Large intestine (tissue), 3 donors: ENCODE measurements around the gene CDH7. TPM values are rescaled to one million over a fixed set of nuclear protein-coding genes. Genes with fewer than 3 reads are reported as not detected.
A peak's percentile ranks its signal among the peaks of the same experiment; 100 is the strongest.

Experiments
- DNase-seq, 2 donors: peaks; one replicate each; pipeline versions ENCODE4 v3.0.0 to v3.0.0-alpha.2; 2013
- H3K27ac ChIP-seq: one replicate; pipeline ENCODE4 v1.5.1; 2013; ENCODE audit warnings: low read length
- H3K27me3 ChIP-seq: 2 replicates; pipeline ENCODE4 v1.6.1; 2013; ENCODE audit warnings: low read length; ENCODE audit not compliant: control insufficient read depth, insufficient read depth
- H3K36me3 ChIP-seq: 2 replicates; pipeline ENCODE4 v1.6.1; 2013; ENCODE audit warnings: low read length; ENCODE audit not compliant: control insufficient read depth, insufficient read depth
- H3K4me1 ChIP-seq: one replicate; pipeline ENCODE4 v1.6.1; 2013; ENCODE audit warnings: low read length; ENCODE audit not compliant: control insufficient read depth, insufficient read depth
- H3K4me3 ChIP-seq: one replicate; pipeline ENCODE4 v1.5.1; 2013; ENCODE audit warnings: low read length
- H3K9me3 ChIP-seq: one replicate; pipeline ENCODE4 v1.6.1; 2013; ENCODE audit warnings: mild to moderate bottlenecking, low read depth, low read length, moderate library complexity; ENCODE audit not compliant: control insufficient read depth
- WGBS: methylation state at CpG from one replicate; pipeline ENCODE4 v1.1.5; 2013; ENCODE audit warnings: low lambda C conversion rate; ENCODE audit not compliant: insufficient coverage; 5-methylcytosine and 5-hydroxymethylcytosine counted together
- polyA plus RNA-seq: library from polyadenylated mRNA; unstranded; fragments of 120-200 nt; gene quantifications from one replicate; pipeline ENCODE4 v1.2.1, GENCODE V29; 2013

Gene CDH7
- polyA plus RNA-seq, 1 donor: 0.22 TPM

DNA sequence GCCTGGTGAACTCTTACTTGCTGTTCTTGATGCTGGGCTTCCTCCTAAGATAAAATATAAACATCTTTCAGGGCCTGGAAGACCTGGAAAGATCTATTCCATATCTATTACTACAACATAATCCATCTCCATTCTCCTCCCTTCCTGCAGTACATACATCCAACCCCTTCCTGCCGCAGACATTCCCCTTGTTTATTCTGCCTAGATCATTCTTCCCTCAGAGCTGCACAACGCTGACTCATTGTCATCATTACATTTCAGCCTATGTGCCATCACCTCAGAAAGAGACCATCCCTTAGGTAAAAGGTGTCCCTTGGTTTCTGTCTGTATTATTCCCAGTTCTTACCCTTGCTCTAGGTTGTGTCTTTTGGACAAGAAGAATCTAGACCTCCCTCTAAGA, 2.5 kb upstream of the CDH7 start:
- WGBS: 100% methylated on average over 1 of the region's 2 CpGs
- no peaks in the 10 kb centered on the region for H3K36me3 ChIP-seq
- H3K4me3 ChIP-seq: no peak overlapping the region
- no peak overlapping the region for H3K27ac ChIP-seq
- peaks cover 4% of the 10 kb centered on the region for H3K9me3 ChIP-seq
- H3K4me1 ChIP-seq: no peaks in the 10 kb centered on the region
- DNase-seq: no peak
- H3K27me3 ChIP-seq: peaks cover 29% of the 10 kb centered on the region

DNA sequence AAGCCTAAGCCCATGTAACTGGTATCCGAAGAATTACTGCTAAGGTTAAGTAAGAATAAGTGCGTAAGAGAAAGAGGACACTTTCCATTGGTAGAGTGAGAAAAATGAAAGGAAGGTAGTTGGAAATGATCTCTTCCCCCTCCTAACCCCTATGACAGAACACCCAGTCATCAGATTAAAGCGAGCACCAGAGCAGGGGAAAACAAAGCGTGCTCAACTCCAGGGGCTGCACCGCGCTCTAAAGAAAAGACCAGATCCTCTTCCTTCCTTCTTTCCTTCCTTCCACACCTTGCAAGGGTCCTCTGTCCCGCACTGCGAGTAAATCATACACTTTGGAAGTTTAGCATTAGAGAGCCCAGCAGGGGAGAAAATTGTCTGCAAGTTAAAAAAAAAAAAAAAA, 971 bp upstream of the CDH7 start:
- Histone ChIP-seq H3K9me3 (peaks cover 4% of the 10 kb centered on the region), H3K4me3 (peak overlapping the region; percentile 44)
- 20% methylated on average over 2 of the region's 8 CpGs for WGBS

DNA sequence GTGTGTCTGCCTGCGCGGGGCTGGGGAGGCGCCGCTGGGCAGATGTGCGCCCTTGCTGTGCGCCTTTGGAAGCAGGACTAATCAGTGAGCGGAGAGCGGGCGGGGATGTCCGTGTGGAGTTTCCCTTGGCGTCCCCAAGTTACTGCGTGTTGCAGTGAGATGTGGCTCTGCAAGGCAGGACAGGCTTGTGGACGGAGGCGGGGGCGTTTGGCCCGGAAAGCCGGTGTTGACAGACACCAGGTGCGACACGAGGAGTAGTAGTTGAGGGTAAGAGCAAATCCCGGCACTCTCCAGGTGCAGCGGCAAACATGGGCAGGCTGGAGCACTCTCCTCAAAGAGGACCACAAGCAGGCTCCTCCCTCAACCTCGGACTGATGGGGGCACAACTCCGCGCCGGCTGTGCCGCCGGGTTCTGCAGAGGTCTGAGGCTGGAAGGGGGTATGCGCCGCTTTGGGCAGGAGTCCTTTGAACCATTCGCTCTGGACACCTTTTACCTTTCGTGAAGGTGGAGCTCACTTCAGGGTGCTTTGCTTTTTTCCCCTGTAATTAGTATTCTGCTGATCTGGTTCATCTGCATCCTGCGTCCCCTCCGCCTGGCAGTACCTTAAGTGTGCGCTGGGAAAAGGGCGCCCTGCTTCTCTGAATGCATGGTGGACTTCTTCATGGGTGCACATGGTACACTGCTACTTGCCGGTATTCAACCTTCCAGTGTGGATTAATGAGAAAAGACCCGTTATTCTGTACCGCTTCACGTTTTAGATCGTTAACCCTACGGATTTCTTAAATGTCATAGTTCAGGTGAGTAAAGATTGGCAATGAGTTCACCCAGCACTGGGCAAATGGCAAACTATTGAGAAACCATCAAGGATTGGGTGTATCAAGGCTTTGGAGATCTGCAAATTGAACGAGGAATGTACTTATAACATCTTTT, 608 bp downstream of the CDH7 start:
- Histone ChIP-seq H3K27me3 (peaks cover 29% of the 10 kb centered on the region), H3K4me1 (no peaks in the 10 kb centered on the region), H3K36me3 (no peaks in the 10 kb centered on the region), H3K9me3 (peaks cover 4% of the 10 kb centered on the region), H3K27ac (no peak overlapping the region), H3K4me3 (peak overlapping the region; percentile 30)
- 100% methylated on average over 1 of the region's 42 CpGs for WGBS
- DNase-seq: no peak

More for the DNA sequence above, 971 bp upstream of the CDH7 start:
- no peaks in the 10 kb centered on the region for H3K4me1 ChIP-seq
- no peaks in the 10 kb centered on the region for H3K36me3 ChIP-seq
- peaks cover 29% of the 10 kb centered on the region for H3K27me3 ChIP-seq
- DNase-seq: no peak
- no peak overlapping the region for H3K27ac ChIP-seq

DNA sequence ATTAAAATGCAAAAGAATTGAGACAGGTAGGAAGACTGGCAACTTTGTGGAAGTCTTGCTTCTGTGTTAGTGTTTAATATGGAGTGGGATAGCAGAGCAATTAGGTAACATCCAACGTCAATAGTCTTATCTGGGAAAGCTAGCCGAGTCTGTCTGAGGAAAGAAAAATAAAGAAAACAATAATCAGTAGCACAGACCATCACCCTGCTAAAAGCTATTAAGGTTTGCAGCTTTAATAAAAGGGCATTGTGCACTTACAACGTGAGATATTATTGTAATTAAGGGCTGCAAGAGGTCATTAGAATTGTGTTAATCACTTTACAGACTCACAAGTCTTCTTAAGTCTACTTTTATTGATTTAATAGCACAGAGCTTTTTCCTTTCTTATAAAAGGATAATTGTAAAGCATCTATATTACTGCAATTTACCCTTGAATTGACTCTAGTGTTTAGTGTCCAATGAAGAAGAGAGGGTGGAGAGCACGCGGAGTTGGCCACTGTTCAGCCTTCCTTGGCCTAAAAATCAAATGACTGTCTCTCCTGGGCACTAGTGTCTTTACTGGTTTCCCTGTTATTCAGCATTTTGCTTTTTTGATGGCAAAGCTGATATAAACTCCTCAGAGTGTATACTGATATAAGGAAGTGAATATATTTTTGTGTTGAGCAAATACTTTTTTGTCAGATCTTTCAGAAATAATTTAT, 2.0 kb downstream of the CDH7 start:
- DNase-seq: no peak
- Histone ChIP-seq H3K27ac (no peak overlapping the region), H3K27me3 (peaks cover 29% of the 10 kb centered on the region), H3K9me3 (peaks cover 4% of the 10 kb centered on the region), H3K36me3 (no peaks in the 10 kb centered on the region), H3K4me1 (no peaks in the 10 kb centered on the region), H3K4me3 (no peak overlapping the region)
- no CpG with 5 or more reads among the region's 5 CpGs for WGBS

DNA sequence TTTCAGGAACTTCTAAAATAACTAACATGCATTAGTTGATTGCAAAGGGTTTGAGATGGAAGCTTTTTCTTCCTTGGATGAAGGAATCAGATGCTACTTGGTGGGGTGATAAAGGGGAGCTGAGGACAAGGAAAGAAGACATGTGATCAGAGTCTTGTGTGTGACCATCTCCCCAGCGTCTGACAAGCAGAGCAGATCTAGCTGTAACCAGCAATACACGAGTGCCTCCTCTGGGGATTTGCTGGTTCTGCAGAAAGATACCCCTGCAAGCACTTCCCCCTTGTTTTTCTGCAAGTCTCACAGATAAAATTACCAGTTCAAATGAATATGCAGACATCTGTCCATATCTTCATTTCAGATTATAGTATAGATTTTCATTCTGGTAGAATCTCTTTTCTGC, 2.7 kb downstream of the CDH7 start:
- no CpG with 5 or more reads among the region's 2 CpGs for WGBS
- peak; percentile 26 to 52 for DNase-seq
- H3K27me3 ChIP-seq: peaks cover 27% of the 10 kb centered on the region
- H3K27ac ChIP-seq: no peak overlapping the region
- H3K36me3 ChIP-seq: no peaks in the 10 kb centered on the region
- no peak overlapping the region for H3K4me3 ChIP-seq
- peaks cover 4% of the 10 kb centered on the region for H3K9me3 ChIP-seq
- no peaks in the 10 kb centered on the region for H3K4me1 ChIP-seq

DNA sequence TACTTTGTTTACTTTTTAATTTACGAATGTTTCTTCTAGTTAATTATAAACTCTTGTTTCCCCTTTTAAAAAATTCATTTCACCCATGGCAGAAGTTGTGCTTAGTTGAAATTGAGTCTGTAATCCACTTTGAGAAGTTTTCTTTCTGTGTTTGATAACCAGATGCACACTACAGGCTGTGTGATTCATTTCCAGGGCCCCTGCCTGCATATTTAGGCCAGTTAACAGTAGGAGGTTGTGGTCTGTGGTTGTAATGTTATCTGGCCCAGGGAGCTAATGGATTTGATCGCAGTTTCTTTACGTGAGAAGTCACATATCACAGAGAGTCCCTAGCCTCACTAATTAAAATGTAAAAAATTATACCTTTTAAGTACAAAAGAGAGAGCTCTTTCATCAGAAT, 3.3 kb downstream of the CDH7 start:
- DNase-seq: no peak
- WGBS: 72% methylated on average over 1 of the region's 3 CpGs
- no peak overlapping the region for H3K27ac ChIP-seq
- peaks cover 26% of the 10 kb centered on the region for H3K27me3 ChIP-seq
- H3K36me3 ChIP-seq: no peaks in the 10 kb centered on the region
- H3K4me1 ChIP-seq: no peaks in the 10 kb centered on the region
- no peak overlapping the region for H3K4me3 ChIP-seq
- peaks cover 4% of the 10 kb centered on the region for H3K9me3 ChIP-seq

DNA sequence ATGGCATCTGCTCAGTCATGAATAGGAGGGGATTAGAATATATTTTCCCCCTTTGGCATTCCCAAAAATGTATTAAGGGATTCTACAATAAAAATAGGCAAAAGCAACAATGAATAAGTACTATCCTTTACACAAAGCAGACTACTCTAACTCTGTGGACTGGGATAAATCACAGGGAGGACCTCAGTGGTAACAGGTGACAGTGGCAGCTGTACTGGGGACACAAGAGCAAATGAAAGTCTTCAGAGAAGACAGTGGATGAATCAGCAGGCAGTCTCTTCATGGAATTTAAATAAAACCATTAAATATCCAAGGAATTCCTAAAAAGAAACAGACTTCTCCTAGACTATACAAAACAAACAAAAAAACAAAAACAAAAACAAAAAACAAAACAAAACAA, 4.8 kb downstream of the CDH7 start:
- H3K4me3 ChIP-seq: no peak overlapping the region
- H3K36me3 ChIP-seq: no peaks in the 10 kb centered on the region
- peaks cover 11% of the 10 kb centered on the region for H3K27me3 ChIP-seq
- DNase-seq: no peak
- no peak overlapping the region for H3K27ac ChIP-seq
- peaks cover under 1% of the 10 kb centered on the region for H3K9me3 ChIP-seq
- H3K4me1 ChIP-seq: no peaks in the 10 kb centered on the region

DNA sequence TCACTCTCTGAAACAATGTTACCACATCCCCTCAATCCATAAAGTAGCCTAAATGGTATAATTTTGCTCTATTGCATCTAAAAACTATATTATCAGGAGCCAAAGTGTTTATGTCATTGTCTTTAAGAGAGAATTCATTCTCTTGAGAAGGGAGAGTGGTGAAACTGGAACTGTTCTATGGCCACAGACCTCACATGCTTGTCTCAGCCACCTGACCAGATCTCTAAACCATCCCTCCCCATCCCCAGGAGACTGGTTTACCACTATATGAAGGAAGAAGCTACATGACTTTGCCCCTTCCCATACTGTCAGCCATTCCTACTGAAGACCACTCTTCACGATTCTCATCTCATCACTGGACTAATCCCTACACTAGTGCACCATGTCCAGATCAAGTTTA, 9.6 kb downstream of the CDH7 start:
- no peaks in the 10 kb centered on the region for H3K9me3 ChIP-seq
- H3K36me3 ChIP-seq: no peaks in the 10 kb centered on the region
- WGBS: 100% methylated on average over 1 of the region's 1 CpG
- no peak overlapping the region for H3K4me3 ChIP-seq
- no peaks in the 10 kb centered on the region for H3K4me1 ChIP-seq
- no peak for DNase-seq
- H3K27ac ChIP-seq: no peak overlapping the region
- H3K27me3 ChIP-seq: no peaks in the 10 kb centered on the region

DNA sequence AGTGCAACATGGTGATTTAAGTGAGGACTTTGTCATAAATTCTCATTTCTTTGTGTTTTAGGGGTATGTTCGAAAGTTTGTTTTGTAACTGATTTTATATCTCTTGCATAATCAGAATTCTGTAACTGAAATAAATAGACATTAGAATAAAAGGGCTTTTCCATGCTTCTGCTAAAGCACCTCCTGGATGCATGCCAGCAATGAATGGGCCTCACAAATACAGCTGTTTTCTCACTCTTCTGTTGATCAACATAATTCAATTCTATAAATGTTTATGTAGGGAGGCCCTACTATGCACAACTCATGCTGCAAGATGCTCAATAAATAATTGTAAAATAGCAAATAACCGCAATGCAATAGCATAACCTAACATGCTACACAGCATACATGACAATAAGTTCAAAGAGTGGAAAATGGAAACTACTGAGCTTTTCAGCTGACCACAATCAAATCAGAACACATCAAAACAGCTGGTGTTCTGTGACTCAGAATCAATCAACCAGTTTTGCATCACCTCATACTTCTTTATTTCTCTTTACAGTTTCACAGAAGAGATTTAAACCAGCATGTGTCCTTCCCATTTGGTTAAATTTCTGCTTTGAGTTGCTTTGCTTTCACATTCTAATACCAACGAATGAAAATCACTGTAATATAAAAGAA, 11.0 kb downstream of the CDH7 start:
- no peak for DNase-seq
- WGBS: 80% methylated on average over 3 of the region's 3 CpGs
- Histone ChIP-seq H3K27ac (no peak overlapping the region), H3K9me3 (no peaks in the 10 kb centered on the region), H3K4me1 (no peaks in the 10 kb centered on the region), H3K27me3 (no peaks in the 10 kb centered on the region), H3K4me3 (no peak overlapping the region), H3K36me3 (no peaks in the 10 kb centered on the region)

DNA sequence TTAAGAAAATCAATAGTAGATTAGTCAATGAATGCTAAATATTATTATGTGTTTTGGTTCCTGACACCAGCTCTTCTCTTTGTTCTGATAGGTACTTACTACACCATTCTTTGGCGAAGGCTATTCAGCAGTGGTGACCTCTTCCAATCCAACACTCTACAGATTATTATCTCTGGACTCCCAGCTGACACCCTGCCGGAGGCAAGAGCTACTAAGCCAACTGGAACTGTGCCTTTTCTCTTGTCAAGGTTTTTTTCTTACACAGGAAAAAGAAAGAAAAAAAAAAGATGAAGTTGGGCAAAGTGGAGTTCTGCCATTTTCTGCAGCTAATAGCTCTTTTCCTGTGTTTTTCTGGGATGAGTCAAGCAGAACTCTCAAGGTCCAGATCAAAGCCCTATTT, 11.7 kb downstream of the CDH7 start:
- Histone ChIP-seq H3K4me1 (no peaks in the 10 kb centered on the region), H3K36me3 (no peaks in the 10 kb centered on the region), H3K4me3 (no peak overlapping the region), H3K27me3 (no peaks in the 10 kb centered on the region), H3K9me3 (no peaks in the 10 kb centered on the region), H3K27ac (no peak overlapping the region)
- no CpG with 5 or more reads among the region's 2 CpGs for WGBS
- DNase-seq: no peak
